OCI-LY1 (cell line): ENCODE data around the gene PRAMEF13.
"Not testable (repeated sequence)": the region's sequence is repeated elsewhere in the genome, so short reads cannot be mapped to it uniquely, and the experiment has no call there.

Experiments used
- H2AFZ ChIP-seq: fragments of 200-600 bp; sonication (generic), shearing (Covaris generic); 2 replicates; pipeline ENCODE4 v1.6.0; 2014; ENCODE audit warnings: antibody characterized with exemption, mild to moderate bottlenecking, low read length
- H3F3A ChIP-seq: fragments of 200-600 bp; sonication (generic), shearing (Covaris generic); 2 replicates; pipeline ENCODE4 v1.6.0; 2014; ENCODE audit warnings: mild to moderate bottlenecking, antibody characterized with exemption, low read length, moderate library complexity; ENCODE audit not compliant: insufficient read depth
- H3K27ac ChIP-seq: fragments of 200-600 bp; sonication (generic); 2 replicates; pipeline ENCODE4 v1.5.1; 2014; ENCODE audit warnings: low read length, mixed run types, mild to moderate bottlenecking, low read depth; ENCODE audit not compliant: poor library complexity, severe bottlenecking
- H3K27me3 ChIP-seq: fragments of 200-600 bp; sonication (generic); 2 replicates; pipeline ENCODE4 v1.6.0; 2014; ENCODE audit warnings: antibody characterized with exemption, mild to moderate bottlenecking, low read length, moderate library complexity; ENCODE audit not compliant: insufficient read depth
- H3K36me3 ChIP-seq: fragments of 200-600 bp; sonication (generic); 2 replicates; pipeline ENCODE4 v1.6.1; 2014; ENCODE audit warnings: mild to moderate bottlenecking, antibody characterized with exemption, low read length, moderate library complexity, mixed read lengths; ENCODE audit not compliant: insufficient read depth
- H3K4me1 ChIP-seq: fragments of 200-600 bp; sonication (generic); 2 replicates; pipeline ENCODE4 v1.5.1; 2014; ENCODE audit warnings: mild to moderate bottlenecking, low read length, moderate library complexity; ENCODE audit not compliant: insufficient read depth, severe bottlenecking
- H3K4me2 ChIP-seq: fragments of 200-600 bp; sonication (generic), shearing (Covaris generic); 2 replicates; pipeline ENCODE4 v1.6.1; 2014; ENCODE audit warnings: low read length
- H3K4me3 ChIP-seq: fragments of 200-600 bp; sonication (generic); 2 replicates; pipeline ENCODE4 v1.5.1; 2014; ENCODE audit warnings: low read length, low read depth, mild to moderate bottlenecking, mixed read lengths; ENCODE audit not compliant: poor library complexity, severe bottlenecking
- H3K79me2 ChIP-seq: fragments of 200-600 bp; shearing (Covaris generic); 2 replicates; pipeline ENCODE4 v1.6.1; 2016; ENCODE audit warnings: mixed run types, low read length, mixed read lengths; ENCODE audit not compliant: insufficient read depth
- H3K9ac ChIP-seq: fragments of 200-600 bp; sonication (generic), shearing (Covaris generic); 2 replicates; pipeline ENCODE4 v1.6.1; 2014; ENCODE audit warnings: mild to moderate bottlenecking, low read length, mixed read lengths
- H3K9me2 ChIP-seq: fragments of 200-600 bp; sonication (generic), shearing (Covaris generic); 2 replicates; pipeline ENCODE4 v1.6.1; 2014; ENCODE audit warnings: low read depth, mild to moderate bottlenecking, low read length, mixed read lengths
- H3K9me3 ChIP-seq: fragments of 200-600 bp; shearing (Covaris generic); 2 replicates; pipeline ENCODE4 v1.6.1; 2014; ENCODE audit warnings: low read length, mixed read lengths
- H4K20me1 ChIP-seq: fragments of 200-600 bp; sonication (generic), shearing (Covaris generic); 2 replicates; pipeline ENCODE4 v1.6.0; 2016; ENCODE audit warnings: mild to moderate bottlenecking, low read length; ENCODE audit not compliant: insufficient read depth
- CTCF ChIP-seq: fragments of 200-600 bp; sonication (generic), shearing (Covaris generic); IDR thresholded peaks from 2 replicates; pipeline ENCODE4 v1.5.1; 2017; ENCODE audit warnings: mild to moderate bottlenecking, antibody characterized with exemption, low read length, moderate library complexity, mixed read lengths
- EZH2 ChIP-seq: fragments of 200-600 bp; sonication (generic), shearing (Covaris generic); IDR thresholded peaks from 2 replicates; pipeline ENCODE4 v1.8.0; 2017; ENCODE audit warnings: borderline replicate concordance, mixed run types, mild to moderate bottlenecking, antibody characterized with exemption, low read length, moderate library complexity, mixed read lengths

PRAMEF13 gene

GRCh38 chr1:13228343-13228781 lies 27.2 kb upstream of the PRAMEF13 start:
- Histone ChIP-seq H3F3A (no peaks in the 10 kb centered on the region), H3K27me3 (no peaks in the 10 kb centered on the region), H3K36me3 (no peaks in the 10 kb centered on the region), H2AFZ (no peak overlapping the region), H3K79me2 (no peaks in the 10 kb centered on the region), H4K20me1 (no peaks in the 10 kb centered on the region), H3K9ac (no peak overlapping the region), H3K4me1 (no peaks in the 10 kb centered on the region), H3K4me3 (no peak overlapping the region), H3K9me3 (no peaks in the 10 kb centered on the region), H3K9me2 (no peaks in the 10 kb centered on the region), H3K27ac (no peak overlapping the region), H3K4me2 (no peak overlapping the region)
- no peak for TF ChIP-seq EZH2
- TF ChIP-seq CTCF, result peak; percentile 57

GRCh38 chr1:13227271-13228055 lies 26.3 kb upstream of the PRAMEF13 start:
- not testable (repeated sequence) for H3K79me2 ChIP-seq, H4K20me1 ChIP-seq, H3F3A ChIP-seq, H3K36me3 ChIP-seq, H3K27ac ChIP-seq, H2AFZ ChIP-seq, H3K27me3 ChIP-seq, H3K4me1 ChIP-seq, H3K9me2 ChIP-seq, H3K4me2 ChIP-seq, H3K9ac ChIP-seq, H3K9me3 ChIP-seq, H3K4me3 ChIP-seq

GRCh38 chr1:13225675-13226204 lies 24.5 kb upstream of the PRAMEF13 start, which contains the start of gene PRAMEF18:
PRAMEF18 (minus strand) TSS chr1:13226154; CDS start chr1:13226106, 48 bp downstream.
- H3K36me3 ChIP-seq, H2AFZ ChIP-seq, H3K4me3 ChIP-seq, H3K4me1 ChIP-seq, H3K4me2 ChIP-seq, H3K9ac ChIP-seq, H3K9me3 ChIP-seq, H3K27ac ChIP-seq, H3K9me2 ChIP-seq, H3K79me2 ChIP-seq, H3K27me3 ChIP-seq, H4K20me1 ChIP-seq, H3F3A ChIP-seq: not testable (repeated sequence)

GRCh38 chr1:13224480-13225060 lies 23.4 kb upstream of the PRAMEF13 start:
- Histone ChIP-seq H4K20me1 (no peaks in the 10 kb centered on the region), H3K4me2 (no peak overlapping the region), H3K9me3 (no peaks in the 10 kb centered on the region), H3K27me3 (no peaks in the 10 kb centered on the region), H2AFZ (no peak overlapping the region), H3F3A (no peaks in the 10 kb centered on the region), H3K9ac (no peak overlapping the region), H3K27ac (no peak overlapping the region), H3K9me2 (no peaks in the 10 kb centered on the region), H3K4me3 (no peak overlapping the region), H3K79me2 (no peaks in the 10 kb centered on the region), H3K36me3 (no peaks in the 10 kb centered on the region), H3K4me1 (no peaks in the 10 kb centered on the region)
- TF ChIP-seq EZH2 (no peak), CTCF (no peak)

- H3K4me1 ChIP-seq, H3K36me3 ChIP-seq, H4K20me1 ChIP-seq, H3K4me2 ChIP-seq, H3K79me2 ChIP-seq, H3K9me3 ChIP-seq, H3K27ac ChIP-seq, H3F3A ChIP-seq, H3K27me3 ChIP-seq, H3K9ac ChIP-seq, H2AFZ ChIP-seq, H3K9me2 ChIP-seq, H3K4me3 ChIP-seq: not testable (repeated sequence)
Measured at GRCh38 chr1:13222788-13223187, 21.6 kb upstream of the PRAMEF13 start.

- not testable (repeated sequence) for H4K20me1 ChIP-seq, H3K4me1 ChIP-seq, H3K4me3 ChIP-seq, H3K36me3 ChIP-seq, H3K27ac ChIP-seq, H3F3A ChIP-seq, H3K9ac ChIP-seq, H3K79me2 ChIP-seq, H2AFZ ChIP-seq, H3K9me2 ChIP-seq, H3K9me3 ChIP-seq, H3K4me2 ChIP-seq, H3K27me3 ChIP-seq
Measured at GRCh38 chr1:13219203-13219602, 18.0 kb upstream of the PRAMEF13 start.
